Measurements from ENCODE around the gene HPSE2. TPM values are rescaled to one million over a fixed set of nuclear protein-coding genes. Genes with fewer than 3 reads are reported as not detected.

The HPSE2 gene
- total and polyA plus RNA-seq, 2 of the 8 experiments (the other 6 are each of a cell fraction or from before 2014, with no cell fraction given) = 0.41 to 0.58 TPM

GRCh38 chr10:98929709-98930108, 305.9 kb downstream of the HPSE2 start:
- ChIA-PET POLR2A (ENCODE audit: partially characterized antibody) (no interaction called here), CTCF (ENCODE audit: partially characterized antibody) (no interaction called here)
- Histone ChIP-seq H2AK5ac (ENCODE audit: low read depth, low read length) (no peak overlapping the region), H3K23me2 (ENCODE audit: low read depth, low read length) (no peaks in the 10 kb centered on the region), H3K9ac (replicated peaks in 1 of 4; ENCODE audit: extremely low read depth in 1 of 4, low read depth in 3 of 4, low read length in 3 of 4) (no peak overlapping the region), H4K5ac (ENCODE audit: insufficient read length, low read depth, low read length) (no peak overlapping the region), H3K9me3 (ENCODE audit: insufficient read depth in 2 of 2, low read depth in 1 of 2, low read length in 1 of 2) (no peaks in the 10 kb centered on the region), H3K4me1 (replicated peaks in 1 of 4; ENCODE audit: control insufficient read depth in 3 of 4, insufficient read depth in 4 of 4, low read length in 3 of 4) (no peaks in the 10 kb centered on the region), H3K4me2 (ENCODE audit: insufficient read depth in 1 of 2, low read depth in 2 of 2, low read length in 2 of 2) (no peak overlapping the region), H4K20me1 (replicated peaks in 1 of 2; ENCODE audit: control insufficient read depth in 1 of 2, insufficient read depth in 2 of 2, low read length in 2 of 2) (no peaks in the 10 kb centered on the region), H3K27me3 (replicated peaks in 1 of 4; ENCODE audit: control insufficient read depth in 3 of 4, extremely low read depth in 1 of 4, insufficient read depth in 3 of 4, low read length in 3 of 4) (no peaks in the 10 kb centered on the region), H2BK15ac (ENCODE audit: low read length) (no peak overlapping the region), H4K91ac (replicated peaks; ENCODE audit: insufficient read length, low read length) (no peak overlapping the region), H3K79me1 (ENCODE audit: low read depth, low read length) (no peaks in the 10 kb centered on the region), H4K8ac (ENCODE audit: extremely low read depth, insufficient read depth, low read length) (no peak overlapping the region), H2BK12ac (ENCODE audit: low read depth, low read length) (no peak overlapping the region), H3K4me3 (ENCODE audit: extremely low read depth in 1 of 4, insufficient read depth in 2 of 4, low read depth in 3 of 4, low read length in 4 of 4) (no peak overlapping the region), H2AFZ (ENCODE audit: low read length) (no peak overlapping the region), H3K18ac (ENCODE audit: extremely low read depth, low read length) (no peak overlapping the region), H3K79me2 (ENCODE audit: control insufficient read depth in 1 of 2, insufficient read depth in 2 of 2, low read length in 2 of 2) (no peaks in the 10 kb centered on the region), H3K23ac (ENCODE audit: insufficient read length) (no peak overlapping the region), H2BK5ac (ENCODE audit: low read depth, low read length) (no peak overlapping the region), H2BK20ac (ENCODE audit: low read length) (no peak overlapping the region), H3K56ac (replicated peaks; ENCODE audit: insufficient read length, low read depth, low read length) (no peak overlapping the region), H3K36me3 (ENCODE audit: control insufficient read depth in 2 of 4, insufficient read depth in 4 of 4, low read length in 3 of 4) (no peaks in the 10 kb centered on the region), H3K27ac (ENCODE audit: low read depth, low read length) (no peak overlapping the region), H2BK120ac (replicated peaks; ENCODE audit: low read depth, low read length) (no peak overlapping the region), H3K14ac (ENCODE audit: insufficient read length) (no peak overlapping the region), H3K4ac (replicated peaks; ENCODE audit: insufficient read length, low read depth, low read length) (no peak overlapping the region)
- no peak for TF ChIP-seq CREB1 (IDR thresholded peaks at IDR 0.05)
- no peak for DNase-seq (ENCODE audit: low read depth in 1 of 2, low spot score in 2 of 2)
- WGBS, 2 experiments (ENCODE audit: extremely low coverage in 1 of 2, insufficient coverage in 1 of 2, insufficient read length in 1 of 2, insufficient replicate concordance in 2 of 2, low coverage in 1 of 2, low lambda C conversion rate in 2 of 2, missing lambda C conversion rate in 1 of 2) = 95% methylated on average over 2 of the region's 2 CpGs; no CpG with 5 or more reads in 1 of the 2 experiments
- no peak for FAIRE-seq

All from H1 (cell line).